Mesendoderm (in vitro differentiated cells): ENCODE results near the gene WWC1.

ENCODE experiments used
- DNase-seq: peaks from one replicate; pipeline ENCODE4 v3.0.0; 2013
- H2AK5ac ChIP-seq: 2 replicates; pipeline ENCODE4 v1.6.1; 2013; ENCODE audit warnings: low read length, inconsistent platforms
- H2BK120ac ChIP-seq: 2 replicates; pipeline ENCODE4 v1.6.1; 2013; ENCODE audit warnings: low read depth, mild to moderate bottlenecking, low read length, moderate library complexity, mixed read lengths
- H2BK15ac ChIP-seq: replicated peaks from 2 replicates; pipeline ENCODE4 v1.6.1; 2013; ENCODE audit warnings: low read depth, mild to moderate bottlenecking, moderate library complexity
- H2BK5ac ChIP-seq: 2 replicates; pipeline ENCODE4 v1.6.1; 2013; ENCODE audit warnings: low read length, inconsistent platforms
- H3K18ac ChIP-seq: 2 replicates; pipeline ENCODE4 v1.6.1; 2013; ENCODE audit warnings: mild to moderate bottlenecking, low read length, mixed read lengths
- H3K23ac ChIP-seq: one replicate; pipeline ENCODE4 v1.6.1; 2013; ENCODE audit warnings: low read length
- H3K27ac ChIP-seq: 2 replicates; pipeline ENCODE4 v1.5.1; 2013; ENCODE audit warnings: low read depth, mild to moderate bottlenecking, inconsistent platforms, low read length, moderate library complexity
- H3K27me3 ChIP-seq: 2 replicates; pipeline ENCODE4 v1.6.1; 2013; ENCODE audit warnings: low read length, control low read depth, mild to moderate bottlenecking, inconsistent platforms; ENCODE audit not compliant: insufficient read depth, poor library complexity
- H3K36me3 ChIP-seq: 2 replicates; pipeline ENCODE4 v1.6.1; 2013; ENCODE audit warnings: low read length, inconsistent platforms; ENCODE audit not compliant: control insufficient read depth, insufficient read depth
- H3K4ac ChIP-seq: one replicate; pipeline ENCODE4 v1.6.1; 2013; ENCODE audit warnings: low read depth, mild to moderate bottlenecking, low read length, moderate library complexity
- H3K4me1 ChIP-seq: 2 replicates; pipeline ENCODE4 v1.6.1; 2013; ENCODE audit warnings: low read depth, low read length, inconsistent platforms; ENCODE audit not compliant: control insufficient read depth
- H3K4me2 ChIP-seq: 2 replicates; pipeline ENCODE4 v1.6.1; 2013; ENCODE audit warnings: low read length
- H3K4me3 ChIP-seq: 2 replicates; pipeline ENCODE4 v1.5.1; 2013; ENCODE audit warnings: mild to moderate bottlenecking, low read length
- H3K56ac ChIP-seq: one replicate; pipeline ENCODE4 v1.6.1; 2013; ENCODE audit warnings: low read length
- H3K79me1 ChIP-seq: 2 replicates; pipeline ENCODE4 v1.6.1; 2013; ENCODE audit warnings: low read length, inconsistent platforms
- H3K79me2 ChIP-seq: 2 replicates; pipeline ENCODE4 v1.6.1; 2013; ENCODE audit warnings: mild to moderate bottlenecking, low read length; ENCODE audit not compliant: control insufficient read depth, insufficient read depth
- H3K9ac ChIP-seq: 2 replicates; pipeline ENCODE4 v1.6.1; 2013; ENCODE audit warnings: low read length, inconsistent platforms
- H4K5ac ChIP-seq: one replicate; pipeline ENCODE4 v1.6.1; 2013; ENCODE audit warnings: low read length
- H4K8ac ChIP-seq: one replicate; pipeline ENCODE4 v1.6.1; 2013; ENCODE audit warnings: low read depth, mild to moderate bottlenecking, control low read depth, low read length, moderate library complexity
- WGBS: extraction: QIAGEN DNeasy Blood & Tissue Kit; methylation state at CpG from one replicate; pipeline ENCODE4 v1.1.7; 2013; ENCODE audit warnings: low lambda C conversion rate, missing lambda C conversion rate; ENCODE audit not compliant: insufficient coverage; ENCODE audit errors: extremely low coverage; 5-methylcytosine and 5-hydroxymethylcytosine counted together

WWC1 gene

DNA sequence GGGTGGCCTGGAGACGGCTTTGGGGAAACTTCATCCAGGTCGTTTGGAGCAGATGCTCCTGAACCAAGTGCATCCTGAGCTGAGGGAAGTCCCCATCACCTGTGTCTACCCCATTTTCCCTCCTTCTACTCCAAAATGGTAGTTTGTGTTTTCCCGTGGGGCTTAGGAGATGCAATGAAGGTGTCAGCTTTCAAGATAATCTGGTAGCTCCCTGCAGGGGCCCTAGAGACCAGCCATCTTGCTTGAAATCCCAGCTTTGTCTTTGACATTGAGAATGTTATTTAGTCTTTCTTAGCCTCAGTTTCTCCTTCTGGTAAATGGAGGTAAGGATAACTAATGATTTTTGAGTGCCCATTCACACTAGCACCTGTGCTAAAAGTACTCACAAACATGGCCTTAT is 77.4 kb downstream of the WWC1 start:
- Histone ChIP-seq H3K79me2 (peaks cover 2% of the 10 kb centered on the region), H3K36me3 (no peaks in the 10 kb centered on the region), H2BK5ac (no peak overlapping the region), H2BK15ac (no peak overlapping the region), H2AK5ac (no peak overlapping the region), H3K9ac (no peak overlapping the region), H3K23ac (no peak overlapping the region), H3K4ac (no peak overlapping the region), H3K56ac (no peak overlapping the region), H4K8ac (no peak overlapping the region), H3K4me2 (no peak overlapping the region), H3K27ac (no peak overlapping the region), H3K4me1 (peaks cover 16% of the 10 kb centered on the region), H3K79me1 (peaks cover 5% of the 10 kb centered on the region), H4K5ac (no peak overlapping the region), H3K27me3 (no peaks in the 10 kb centered on the region), H2BK120ac (no peak overlapping the region), H3K4me3 (no peak overlapping the region), H3K18ac (no peak overlapping the region)
- WGBS = no CpG with 5 or more reads among the region's 3 CpGs
- DNase-seq = no peak

DNA sequence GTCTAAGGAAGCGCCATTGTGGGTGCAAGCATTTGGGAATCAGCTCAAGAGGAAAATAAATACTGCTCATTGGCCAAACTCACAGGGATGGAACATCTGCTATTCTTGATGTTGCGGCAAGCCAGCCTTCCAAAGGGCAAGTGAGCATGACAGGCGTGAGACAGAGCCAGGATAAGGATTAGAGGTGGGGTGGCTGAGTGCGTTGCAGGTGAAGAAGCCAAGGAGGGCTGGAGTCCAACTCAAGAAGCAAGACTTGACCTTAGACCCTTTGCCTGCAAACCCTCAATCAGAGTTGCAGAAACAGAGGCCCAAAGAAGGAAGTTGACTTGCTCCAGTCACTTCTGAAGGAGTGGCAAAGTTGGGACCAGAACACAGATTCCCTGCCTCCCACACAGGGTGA is 79.4 kb downstream of the WWC1 start:
- H3K36me3 ChIP-seq = no peaks in the 10 kb centered on the region
- H4K5ac ChIP-seq = no peak overlapping the region
- no peak overlapping the region for H2BK120ac ChIP-seq
- H3K9ac ChIP-seq = no peak overlapping the region
- WGBS = no CpG with 5 or more reads among the region's 4 CpGs
- no peak overlapping the region for H4K8ac ChIP-seq
- peaks cover 2% of the 10 kb centered on the region for H3K79me2 ChIP-seq
- H3K4me2 ChIP-seq = no peak overlapping the region
- DNase-seq = no peak
- no peak overlapping the region for H3K18ac ChIP-seq
- H3K79me1 ChIP-seq = peaks cover 2% of the 10 kb centered on the region
- no peaks in the 10 kb centered on the region for H3K27me3 ChIP-seq
- H3K27ac ChIP-seq = no peak overlapping the region
- H2BK15ac ChIP-seq = no peak overlapping the region
- no peak overlapping the region for H3K4me3 ChIP-seq
- no peak overlapping the region for H3K4ac ChIP-seq
- H2BK5ac ChIP-seq = no peak overlapping the region
- H3K56ac ChIP-seq = no peak overlapping the region
- no peak overlapping the region for H3K23ac ChIP-seq
- H3K4me1 ChIP-seq = peaks cover 6% of the 10 kb centered on the region
- H2AK5ac ChIP-seq = no peak overlapping the region

- Histone ChIP-seq H3K56ac (no peak overlapping the region), H4K8ac (no peak overlapping the region), H3K36me3 (no peaks in the 10 kb centered on the region), H2BK120ac (no peak overlapping the region), H3K79me2 (peaks cover 2% of the 10 kb centered on the region), H3K79me1 (peaks cover 2% of the 10 kb centered on the region), H3K4me1 (no peaks in the 10 kb centered on the region), H2BK15ac (no peak overlapping the region), H2BK5ac (no peak overlapping the region), H3K27ac (no peak overlapping the region), H3K4me3 (no peak overlapping the region), H3K27me3 (no peaks in the 10 kb centered on the region), H3K23ac (no peak overlapping the region), H2AK5ac (no peak overlapping the region), H3K18ac (no peak overlapping the region), H3K4me2 (no peak overlapping the region), H4K5ac (no peak overlapping the region), H3K4ac (no peak overlapping the region), H3K9ac (no peak overlapping the region)
- no peak for DNase-seq
- no CpG with 5 or more reads among the region's 2 CpGs for WGBS
Measured at GRCh38 chr5:168372356-168372946, 81.0 kb downstream of the WWC1 start.

DNA sequence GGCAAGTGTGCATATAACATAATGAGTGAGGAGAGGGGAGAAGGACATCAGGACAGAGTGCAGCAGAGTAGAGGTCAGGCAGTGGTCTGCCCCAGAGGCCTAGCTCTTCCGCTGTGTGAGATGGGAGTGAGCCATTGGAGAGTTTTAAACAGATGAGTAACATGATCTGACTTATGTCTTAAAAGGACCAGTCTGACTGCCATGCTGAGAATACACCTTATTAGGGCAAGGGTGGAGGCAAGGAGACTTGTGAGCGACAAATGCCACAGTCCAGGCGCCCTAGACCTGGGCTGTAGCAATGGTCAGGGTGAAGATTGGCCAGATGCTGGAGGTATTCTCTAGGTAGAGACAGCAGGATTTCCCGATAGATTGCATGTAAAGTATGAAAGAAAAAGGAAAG is 83.1 kb downstream of the WWC1 start:
- Histone ChIP-seq H3K4me2 (no peak overlapping the region), H3K23ac (no peak overlapping the region), H3K18ac (no peak overlapping the region), H3K56ac (no peak overlapping the region), H3K27ac (no peak overlapping the region), H3K4me3 (no peak overlapping the region), H4K8ac (no peak overlapping the region), H2BK120ac (no peak overlapping the region), H2BK15ac (no peak overlapping the region), H3K4me1 (no peaks in the 10 kb centered on the region), H3K79me2 (no peaks in the 10 kb centered on the region), H3K79me1 (peaks cover 3% of the 10 kb centered on the region), H4K5ac (no peak overlapping the region), H3K9ac (no peak overlapping the region), H2BK5ac (no peak overlapping the region), H3K27me3 (no peaks in the 10 kb centered on the region), H3K4ac (no peak overlapping the region), H2AK5ac (no peak overlapping the region), H3K36me3 (no peaks in the 10 kb centered on the region)
- DNase-seq = no peak
- WGBS = no CpG with 5 or more reads among the region's 4 CpGs

- no peak overlapping the region for H3K4me3 ChIP-seq
- H3K79me1 ChIP-seq = peaks cover 3% of the 10 kb centered on the region
- no peak overlapping the region for H3K4me2 ChIP-seq
- no peaks in the 10 kb centered on the region for H3K36me3 ChIP-seq
- H3K4ac ChIP-seq = no peak overlapping the region
- H4K8ac ChIP-seq = no peak overlapping the region
- no peak overlapping the region for H3K18ac ChIP-seq
- no peak overlapping the region for H3K56ac ChIP-seq
- H3K27me3 ChIP-seq = no peaks in the 10 kb centered on the region
- no peak overlapping the region for H3K23ac ChIP-seq
- no peak overlapping the region for H2AK5ac ChIP-seq
- no peak overlapping the region for H2BK5ac ChIP-seq
- no peak overlapping the region for H2BK15ac ChIP-seq
- H4K5ac ChIP-seq = no peak overlapping the region
- no peak overlapping the region for H3K9ac ChIP-seq
- no peaks in the 10 kb centered on the region for H3K79me2 ChIP-seq
- DNase-seq = no peak
- no peak overlapping the region for H2BK120ac ChIP-seq
- no peaks in the 10 kb centered on the region for H3K4me1 ChIP-seq
- H3K27ac ChIP-seq = no peak overlapping the region
- WGBS = no CpG with 5 or more reads among the region's 7 CpGs
Measured at GRCh38 chr5:168375214-168375613, 83.8 kb downstream of the WWC1 start.

- Histone ChIP-seq H3K4me2 (no peak overlapping the region), H2BK120ac (no peak overlapping the region), H3K18ac (no peak overlapping the region), H3K4ac (no peak overlapping the region), H3K23ac (no peak overlapping the region), H3K79me1 (peaks cover 2% of the 10 kb centered on the region), H2BK15ac (no peak overlapping the region), H3K56ac (no peak overlapping the region), H2AK5ac (no peak overlapping the region), H3K79me2 (no peaks in the 10 kb centered on the region), H4K8ac (no peak overlapping the region), H3K4me3 (no peak overlapping the region), H3K4me1 (no peaks in the 10 kb centered on the region), H3K9ac (no peak overlapping the region), H2BK5ac (no peak overlapping the region), H3K36me3 (no peaks in the 10 kb centered on the region), H3K27ac (no peak overlapping the region), H4K5ac (no peak overlapping the region), H3K27me3 (no peaks in the 10 kb centered on the region)
- no CpG with 5 or more reads among the region's 2 CpGs for WGBS
- DNase-seq = no peak
Measured at GRCh38 chr5:168377525-168377924, 86.1 kb downstream of the WWC1 start.
